ENCODE measurements around the gene RAC3.
"Not testable (repeated sequence)": the region's sequence is repeated elsewhere in the genome, so short reads cannot be mapped to it uniquely, and the experiment has no call there.

RAC3 gene

GRCh38 chr17:82035956-82036633 is 4.6 kb downstream of the RAC3 start:
- peak overlapping the region; percentile 59 to 79 (median 73) for H3K4me3 ChIP-seq
- H3K27me3 ChIP-seq = peaks cover 0 to 20% (median 18%) of the 10 kb centered on the region in 11 experiments; a peak in 19 of 22 replicates
- H4K20me1 ChIP-seq = peaks cover 0 to 45% (median 20%) of the 10 kb centered on the region in 11 experiments; a peak in 16 of 22 replicates
- no peaks in the 10 kb centered on the region for H3K9me3 ChIP-seq (replicated peaks in 1 of 11)
- TF ChIP-seq Cebpa-rat (IDR thresholded peaks at IDR 0.05) = no peak
- peaks cover 0 to 7% (median 0%) of the 10 kb centered on the region in 11 experiments; a peak in 1 of 22 replicates for H3K36me3 ChIP-seq
- H3K4me1 ChIP-seq = peaks cover 41 to 54% (median 49%) of the 10 kb centered on the region in 10 experiments
- peak overlapping the region; percentile 78 to 88 (median 83) for H3K9ac ChIP-seq
- peak overlapping the region in 2 of 11 experiments; percentile 77 to 82; a peak in 2 of 22 replicates for H3K27ac ChIP-seq
- H3K4me2 ChIP-seq = peak overlapping the region; percentile 90 to 100 (median 99)

GRCh38 chr17:82036634-82037091 is 5.2 kb downstream of the RAC3 start:
- Histone ChIP-seq H3K27ac (peak overlapping the region; percentile 52 to 85 (median 78); a peak in 21 of 22 replicates), H3K4me2 (peak overlapping the region; percentile 90 to 100 (median 99)), H3K9me3 (replicated peaks in 1 of 11) (no peaks in the 10 kb centered on the region), H3K9ac (peak overlapping the region; percentile 78 to 88 (median 83)), H3K27me3 (peaks cover 0 to 20% (median 18%) of the 10 kb centered on the region in 11 experiments; a peak in 19 of 22 replicates), H3K4me3 (peak overlapping the region; percentile 59 to 79 (median 73)), H3K36me3 (peaks cover 0 to 7% (median 0%) of the 10 kb centered on the region in 11 experiments; a peak in 1 of 22 replicates), H3K4me1 (peaks cover 39 to 58% (median 49%) of the 10 kb centered on the region in 10 experiments), H4K20me1 (peaks cover 0 to 45% (median 20%) of the 10 kb centered on the region in 11 experiments; a peak in 16 of 22 replicates)
- no peak for TF ChIP-seq Cebpa-rat (IDR thresholded peaks at IDR 0.05)

- H3K27ac ChIP-seq = peak within 1 kb of the TSS; percentile 52 to 85 (median 78); a peak in 21 of 22 replicates
- no peaks in the 10 kb centered on the region for H3K9me3 ChIP-seq (replicated peaks in 1 of 11)
- peak within 1 kb of the TSS; percentile 78 to 88 (median 83) for H3K9ac ChIP-seq
- H3K4me2 ChIP-seq = peak within 1 kb of the TSS; percentile 90 to 100 (median 99)
- H3K27me3 ChIP-seq = peaks cover 0 to 15% (median 13%) of the 10 kb centered on the region in 11 experiments; a peak in 18 of 22 replicates
- H3K36me3 ChIP-seq = peaks cover 0 to 7% (median 0%) of the 10 kb centered on the region in 11 experiments; a peak in 1 of 22 replicates
- H3K4me3 ChIP-seq = peak within 1 kb of the TSS; percentile 59 to 79 (median 73)
- H3K4me1 ChIP-seq = peaks cover 34 to 55% (median 44%) of the 10 kb centered on the region in 10 experiments
- H4K20me1 ChIP-seq = peaks cover 0 to 42% (median 20%) of the 10 kb centered on the region in 11 experiments; a peak in 16 of 22 replicates
- no peak for TF ChIP-seq Cebpa-rat (IDR thresholded peaks at IDR 0.05)
Measured at GRCh38 chr17:82037092-82037888, 5.8 kb downstream of the RAC3 start, which contains the start of gene DCXR. TSS of gene DCXR (minus strand) at chr17:82037697. CDS start at chr17:82037682, 15 bp downstream.

DNA sequence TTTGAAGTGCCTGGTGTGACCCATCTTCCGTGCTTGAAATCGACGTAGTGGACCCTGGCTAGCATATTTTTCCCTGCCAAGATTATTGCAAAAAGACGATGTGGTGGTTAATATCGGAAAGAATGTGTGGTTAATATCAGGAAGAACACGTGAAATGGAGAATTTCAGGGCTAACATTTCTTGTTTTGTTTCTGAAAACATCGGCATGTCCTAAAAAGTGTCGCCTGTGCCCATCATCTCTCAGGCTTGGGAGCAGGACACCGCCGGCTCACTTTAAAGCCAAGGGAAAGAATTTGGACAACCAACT is 6.4 kb downstream of the RAC3 start:
- no peak for TF ChIP-seq Cebpa-rat (IDR thresholded peaks at IDR 0.05)
- H3K4me1 ChIP-seq = peaks cover 28 to 51% (median 38%) of the 10 kb centered on the region in 10 experiments
- H3K27me3 ChIP-seq = peaks cover 0 to 9% (median 8%) of the 10 kb centered on the region in 11 experiments; a peak in 15 of 22 replicates
- H3K4me3 ChIP-seq = peak overlapping the region in 9 of 10 experiments; percentile 59 to 79 (median 73); a peak in 16 of 20 replicates
- H3K36me3 ChIP-seq = peaks cover 0 to 7% (median 0%) of the 10 kb centered on the region in 11 experiments; a peak in 1 of 22 replicates
- H3K9ac ChIP-seq = peak overlapping the region in 7 of 11 experiments; percentile 22 to 86 (median 51); a peak in 7 of 22 replicates
- peak overlapping the region in 1 of 11 experiments; percentile 46; a peak in 1 of 22 replicates for H3K27ac ChIP-seq
- H3K9me3 ChIP-seq (replicated peaks in 1 of 11) = no peaks in the 10 kb centered on the region
- H4K20me1 ChIP-seq = peaks cover 0 to 37% (median 20%) of the 10 kb centered on the region in 11 experiments; a peak in 16 of 22 replicates
- H3K4me2 ChIP-seq = peak overlapping the region; percentile 84 to 100 (median 99)

- Histone ChIP-seq H4K20me1 (peaks cover 0 to 29% (median 20%) of the 10 kb centered on the region in 11 experiments; a peak in 15 of 22 replicates), H3K4me1 (peaks cover 22 to 51% (median 31%) of the 10 kb centered on the region in 10 experiments), H3K4me2 (peak overlapping the region in 4 of 11 experiments; percentile 4 to 100 (median 76); a peak in 4 of 22 replicates)
- not testable (repeated sequence) for H3K4me3 ChIP-seq; H3K27ac ChIP-seq; H3K9ac ChIP-seq; H3K9me3 ChIP-seq (replicated peaks in 1 of 11); H3K27me3 ChIP-seq; H3K36me3 ChIP-seq
Measured at GRCh38 chr17:82038796-82039409, 7.4 kb downstream of the RAC3 start.

GRCh38 chr17:82039695-82040299 is 8.3 kb downstream of the RAC3 start:
- Histone ChIP-seq H3K4me1 (peaks cover 20 to 48% (median 27%) of the 10 kb centered on the region in 10 experiments), H3K27ac (no peak overlapping the region), H3K4me2 (peak overlapping the region in 1 of 11 experiments; percentile 55; a peak in 2 of 22 replicates), H3K9ac (no peak overlapping the region), H3K4me3 (no peak overlapping the region), H3K27me3 (no peaks in the 10 kb centered on the region), H3K36me3 (0 out of 22 replicates have a peak, but pooled peaks cover 0 to 7% (median 0%) of the 10 kb centered on the region in 11 experiments), H4K20me1 (peaks cover 0 to 23% (median 20%) of the 10 kb centered on the region in 11 experiments; a peak in 15 of 22 replicates), H3K9me3 (replicated peaks in 1 of 11) (no peaks in the 10 kb centered on the region)
- TF ChIP-seq Cebpa-rat (IDR thresholded peaks at IDR 0.05) = no peak

DNA sequence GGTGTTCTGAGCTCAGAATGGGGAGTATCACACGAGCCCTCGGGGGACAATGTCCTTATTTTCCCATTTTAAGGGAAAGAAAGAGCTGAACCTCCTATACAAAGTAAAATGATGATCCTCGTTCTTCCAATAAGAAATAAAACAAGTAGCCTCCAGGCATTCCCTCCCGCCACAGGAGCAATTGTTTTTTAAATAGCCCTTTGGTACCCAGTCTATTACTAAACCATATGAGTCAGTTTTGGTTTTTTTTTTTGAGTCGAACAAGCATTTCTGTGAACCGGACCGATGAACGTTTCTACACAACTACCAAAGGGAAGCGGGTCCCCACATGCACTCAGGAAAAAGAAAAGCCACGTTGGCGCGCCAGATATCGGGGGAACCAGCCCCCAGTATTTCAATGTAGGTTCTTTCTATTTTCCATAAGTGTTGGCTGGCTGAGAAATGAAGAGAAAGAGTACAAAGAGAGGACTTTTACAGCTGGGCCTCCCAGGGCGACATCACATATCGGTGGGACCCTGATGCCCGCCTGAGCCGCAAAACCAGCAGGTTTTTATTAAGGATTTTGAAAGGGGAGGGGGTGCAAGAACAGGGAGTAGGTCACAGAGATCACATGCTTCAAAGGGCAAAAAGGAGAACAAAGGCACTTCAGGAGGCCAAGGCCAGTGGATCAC is 9.8 kb downstream of the RAC3 start:
- Histone ChIP-seq H3K27ac (no peak overlapping the region), H3K4me1 (peaks cover 11 to 33% (median 14%) of the 10 kb centered on the region in 10 experiments)
- no peak for TF ChIP-seq Cebpa-rat (IDR thresholded peaks at IDR 0.05)

More for the DNA sequence above, 9.8 kb downstream of the RAC3 start:
- no peak overlapping the region for H3K4me3 ChIP-seq
- H3K9me3 ChIP-seq (replicated peaks in 1 of 11) = no peaks in the 10 kb centered on the region
- H3K9ac ChIP-seq = no peak overlapping the region
- H4K20me1 ChIP-seq = peaks cover 0 to 8% (median 6%) of the 10 kb centered on the region in 11 experiments; a peak in 12 of 22 replicates
- H3K4me2 ChIP-seq = peak overlapping the region in 3 of 11 experiments; percentile 13 to 29 (median 20); a peak in 4 of 22 replicates
- H3K27me3 ChIP-seq = no peaks in the 10 kb centered on the region
- peaks cover 0 to 2% (median 0%) of the 10 kb centered on the region in 11 experiments; a peak in 1 of 22 replicates for H3K36me3 ChIP-seq
